ENCODE data around the gene TMEM170B.

- TF ChIP-seq CTCF (IDR thresholded peaks at IDR 0.05; ENCODE audit: low read length) (no peak), EZH2 (IDR thresholded peaks at IDR 0.05; ENCODE audit: borderline replicate concordance, low read length) (no peak)
Measured at GRCh38 chr6:11494786-11495564, 42.6 kb upstream of the TMEM170B start.

Measured in OCI-LY1 (cell line).